Measurements from ENCODE around the gene FAM162A. TPM values are rescaled to one million over a fixed set of nuclear protein-coding genes. Genes with fewer than 3 reads are reported as not detected.
"Not testable (repeated sequence)": the region's sequence is repeated elsewhere in the genome, so short reads cannot be mapped to it uniquely, and the experiment has no call there.

Gene FAM162A
- total RNA-seq, 1 donor from 2014 or later = 24.3 TPM

DNA sequence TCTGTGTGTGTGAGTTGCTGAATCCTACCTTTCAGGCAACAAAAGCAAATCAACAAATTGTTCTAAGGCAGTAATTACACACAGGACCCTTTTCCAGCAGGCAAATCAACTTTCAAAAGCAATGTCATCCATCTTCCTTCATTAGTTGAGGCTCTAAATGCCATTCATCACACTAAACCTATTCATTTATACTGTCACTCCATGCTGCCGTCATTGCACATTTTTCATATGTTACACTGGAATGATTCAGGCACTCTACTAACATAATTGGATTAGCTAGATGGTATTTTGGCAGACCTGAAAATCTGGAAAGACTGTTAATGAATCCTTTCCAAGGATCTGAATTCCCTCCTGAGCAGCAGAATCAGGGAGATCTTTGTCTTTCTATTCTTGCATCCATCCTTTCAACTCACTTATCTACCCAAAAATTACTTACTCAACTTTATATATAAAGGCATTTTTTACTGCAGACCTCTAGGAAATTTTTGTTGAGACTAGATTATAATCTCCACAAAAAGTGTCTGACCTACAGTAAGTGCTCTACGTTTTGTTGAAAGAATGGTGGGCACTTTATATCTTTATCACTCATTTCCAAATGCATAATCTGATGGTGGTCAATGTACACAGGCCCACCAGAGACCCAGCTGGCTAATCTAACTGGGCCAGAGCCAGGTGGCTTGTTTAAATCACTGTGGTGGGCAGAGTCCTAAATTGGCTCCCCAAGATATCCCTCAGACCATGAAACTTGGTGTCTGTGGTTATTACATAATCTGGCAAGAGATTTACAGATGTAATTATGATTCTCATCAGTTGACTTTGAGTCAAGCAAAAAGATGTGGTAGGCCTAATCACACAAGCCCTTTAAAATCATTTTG is 25.9 kb upstream of the FAM162A start:
- Histone ChIP-seq H3K4me1 (no peaks in the 10 kb centered on the region), H3K9me3 (no peaks in the 10 kb centered on the region), H3K27ac (no peak overlapping the region), H3K27me3 (ENCODE audit: low read depth) (no peaks in the 10 kb centered on the region), H3K36me3 (peaks cover 41% of the 10 kb centered on the region), H3K4me3 (no peak overlapping the region)
- intact Hi-C loops (cut with DNase I) = no loop called here
- ATAC-seq (no peak), DNase-seq (no peak)
- TF ChIP-seq, protein P1, sequence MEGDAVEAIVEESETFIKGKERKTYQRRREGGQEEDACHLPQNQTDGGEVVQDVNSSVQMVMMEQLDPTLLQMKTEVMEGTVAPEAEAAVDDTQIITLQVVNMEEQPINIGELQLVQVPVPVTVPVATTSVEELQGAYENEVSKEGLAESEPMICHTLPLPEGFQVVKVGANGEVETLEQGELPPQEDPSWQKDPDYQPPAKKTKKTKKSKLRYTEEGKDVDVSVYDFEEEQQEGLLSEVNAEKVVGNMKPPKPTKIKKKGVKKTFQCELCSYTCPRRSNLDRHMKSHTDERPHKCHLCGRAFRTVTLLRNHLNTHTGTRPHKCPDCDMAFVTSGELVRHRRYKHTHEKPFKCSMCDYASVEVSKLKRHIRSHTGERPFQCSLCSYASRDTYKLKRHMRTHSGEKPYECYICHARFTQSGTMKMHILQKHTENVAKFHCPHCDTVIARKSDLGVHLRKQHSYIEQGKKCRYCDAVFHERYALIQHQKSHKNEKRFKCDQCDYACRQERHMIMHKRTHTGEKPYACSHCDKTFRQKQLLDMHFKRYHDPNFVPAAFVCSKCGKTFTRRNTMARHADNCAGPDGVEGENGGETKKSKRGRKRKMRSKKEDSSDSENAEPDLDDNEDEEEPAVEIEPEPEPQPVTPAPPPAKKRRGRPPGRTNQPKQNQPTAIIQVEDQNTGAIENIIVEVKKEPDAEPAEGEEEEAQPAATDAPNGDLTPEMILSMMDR (IDR thresholded peaks at IDR 0.05) = no peak

DNA sequence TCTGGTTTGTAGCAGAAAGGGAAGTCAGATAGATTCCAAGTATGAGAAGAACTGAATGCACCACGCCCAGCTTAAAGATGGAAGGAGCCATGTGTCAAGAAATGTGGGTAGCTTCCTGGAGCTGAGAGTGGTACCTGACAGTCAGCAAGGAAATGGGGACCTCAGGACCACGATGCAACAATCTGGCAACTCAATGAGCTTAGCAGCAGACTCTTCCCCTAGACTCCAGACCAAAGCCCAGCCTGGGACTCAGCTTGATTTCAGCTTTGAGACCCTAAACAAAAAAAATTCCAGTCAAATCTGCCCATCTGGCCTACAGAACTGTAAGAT is 25.3 kb upstream of the FAM162A start:
- Histone ChIP-seq H3K9me3 (no peaks in the 10 kb centered on the region), H3K36me3 (peaks cover 47% of the 10 kb centered on the region), H3K27ac (no peak overlapping the region), H3K4me1 (no peaks in the 10 kb centered on the region), H3K27me3 (ENCODE audit: low read depth) (no peaks in the 10 kb centered on the region), H3K4me3 (no peak overlapping the region)
- intact Hi-C loops (cut with DNase I) = no loop called here
- DNase-seq = no peak
- no peak for ATAC-seq
- TF ChIP-seq, protein P1 (IDR thresholded peaks at IDR 0.05) = no peak

DNA sequence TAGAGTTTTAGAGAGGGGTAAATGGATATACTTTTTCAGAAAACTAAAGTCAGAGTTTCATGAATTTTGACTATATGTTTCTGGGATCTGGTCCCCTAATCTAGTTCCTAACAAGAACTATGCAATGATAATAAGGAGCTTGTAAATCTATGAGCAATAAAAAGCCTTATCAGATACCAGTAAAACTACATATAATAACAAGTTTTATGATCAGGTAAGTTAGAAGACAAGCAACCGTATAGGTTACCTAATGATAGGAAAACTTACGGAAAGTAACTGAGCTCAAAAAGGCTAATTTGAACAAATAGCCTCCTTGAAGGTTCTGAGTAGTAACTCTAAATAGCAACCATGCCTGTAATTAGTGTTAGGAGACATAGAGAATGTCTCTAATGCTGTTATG is 22.0 kb upstream of the FAM162A start:
- H3K36me3 ChIP-seq = peaks cover 65% of the 10 kb centered on the region
- H3K4me1 ChIP-seq = no peaks in the 10 kb centered on the region

DNA sequence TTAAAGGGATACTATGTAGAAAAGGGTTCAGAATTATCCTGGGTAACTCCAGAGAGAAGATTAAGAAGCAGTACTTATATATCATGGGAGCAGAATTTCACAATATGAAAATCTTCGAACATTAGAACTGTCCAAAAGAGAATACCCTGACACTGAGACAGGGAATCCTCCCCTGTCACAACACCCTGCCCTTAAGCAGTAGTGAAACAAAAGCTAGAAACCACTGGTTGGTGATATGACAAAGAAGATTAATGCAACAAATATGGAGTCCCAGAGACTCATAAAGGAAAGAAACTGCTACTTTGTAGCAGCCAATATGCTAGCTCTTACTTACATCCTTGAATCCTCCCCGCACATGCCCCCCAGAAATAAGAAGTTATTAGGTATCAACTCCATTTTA is 19.5 kb upstream of the FAM162A start:
- ATAC-seq = no peak
- Histone ChIP-seq H3K4me3 (no peak overlapping the region), H3K36me3 (peaks cover 58% of the 10 kb centered on the region), H3K27me3 (ENCODE audit: low read depth) (no peaks in the 10 kb centered on the region), H3K27ac (no peak overlapping the region), H3K9me3 (no peaks in the 10 kb centered on the region), H3K4me1 (no peaks in the 10 kb centered on the region)
- no peak for DNase-seq
- TF ChIP-seq, protein P1 (IDR thresholded peaks at IDR 0.05) = no peak
- intact Hi-C loops (cut with DNase I) = no loop called here

More for the DNA sequence above, 22.0 kb upstream of the FAM162A start:
- Histone ChIP-seq H3K4me3 (no peak overlapping the region), H3K27ac (no peak overlapping the region), H3K27me3 (ENCODE audit: low read depth) (no peaks in the 10 kb centered on the region), H3K9me3 (no peaks in the 10 kb centered on the region)
- DNase-seq (no peak), ATAC-seq (no peak)
- TF ChIP-seq, protein P1 (IDR thresholded peaks at IDR 0.05) = no peak
- intact Hi-C loops (cut with DNase I) = no loop called here

DNA sequence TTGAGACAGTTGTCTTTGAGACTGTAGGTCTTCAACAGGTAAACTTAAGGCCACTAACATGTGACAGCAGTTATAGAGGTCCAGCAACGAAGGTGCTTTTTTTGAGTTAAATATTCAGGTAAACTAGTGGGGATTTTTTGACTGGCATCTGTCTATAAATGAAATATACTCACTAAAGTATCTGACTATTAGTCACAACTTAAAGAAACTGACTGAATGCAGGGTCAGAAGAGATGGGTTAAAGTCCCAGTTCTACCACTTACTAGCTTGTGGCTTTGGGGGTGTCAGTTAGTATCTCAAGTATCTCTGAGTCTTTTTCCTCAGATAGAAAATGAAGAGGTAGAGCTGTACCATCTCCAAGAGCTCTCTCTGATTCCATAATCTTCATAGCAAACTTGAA is 18.9 kb upstream of the FAM162A start:
- TF ChIP-seq, protein P1 (IDR thresholded peaks at IDR 0.05) = no peak
- ATAC-seq = no peak
- H3K4me1 ChIP-seq = no peaks in the 10 kb centered on the region
- DNase-seq = no peak
- intact Hi-C loops (cut with DNase I) = no loop called here
- no peak overlapping the region for H3K27ac ChIP-seq
- H3K27me3 ChIP-seq (ENCODE audit: low read depth) = no peaks in the 10 kb centered on the region
- H3K4me3 ChIP-seq = no peak overlapping the region
- H3K36me3 ChIP-seq = peaks cover 64% of the 10 kb centered on the region
- no peaks in the 10 kb centered on the region for H3K9me3 ChIP-seq

DNA sequence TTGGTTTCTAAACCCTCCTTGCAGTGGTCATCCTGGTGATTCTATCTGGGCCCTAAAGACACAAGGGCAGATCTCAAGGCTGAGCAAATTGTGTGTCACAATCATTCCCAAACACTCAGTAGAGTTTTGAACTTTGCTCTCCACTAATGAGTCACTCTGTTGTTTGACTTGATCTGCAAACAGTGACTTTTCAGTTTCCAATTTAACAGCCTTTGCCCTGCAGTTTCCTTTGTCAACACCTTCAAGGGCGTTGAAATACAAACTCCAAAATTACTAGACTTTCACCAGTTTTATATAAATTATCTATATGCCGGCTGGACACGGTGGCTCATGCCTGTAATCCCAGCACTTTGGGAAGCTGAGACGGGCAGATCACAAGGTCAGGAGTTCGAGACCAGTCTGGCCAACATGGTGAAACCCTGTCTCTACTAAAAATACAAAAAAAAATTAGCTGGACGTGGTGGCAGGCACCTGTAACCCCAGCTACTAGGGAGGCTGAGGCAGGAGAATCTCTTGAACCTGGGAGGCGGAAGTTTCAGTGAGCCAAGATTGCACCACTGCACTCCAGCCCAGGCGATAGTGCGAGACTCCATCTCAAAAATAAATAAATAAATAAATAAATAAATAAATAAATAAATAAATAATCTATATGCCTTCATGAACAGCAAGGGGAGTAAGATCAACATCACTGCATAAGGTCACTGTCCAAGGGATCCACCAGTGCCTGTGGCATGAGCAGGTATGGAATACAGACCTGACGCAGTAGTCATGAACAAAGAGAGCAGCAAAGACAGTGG is 18.2 kb upstream of the FAM162A start:
- H3K27ac ChIP-seq; intact Hi-C loops (cut with DNase I); H3K9me3 ChIP-seq; DNase-seq; H3K4me1 ChIP-seq; H3K4me3 ChIP-seq; H3K27me3 ChIP-seq (ENCODE audit: low read depth): not testable (repeated sequence)
- peak; percentile 78 to 83 for ATAC-seq
- H3K36me3 ChIP-seq = peaks cover 66% of the 10 kb centered on the region

Measured in lower lobe of right lung (tissue), 2 donors.